ENCODE measurements around the gene ZBTB4.

ZBTB4 gene

GRCh38 chr17:7502171-7502847 lies 22.9 kb upstream of the ZBTB4 start:
- Mint-ChIP-seq H3K27ac (peak overlapping the region; percentile 10), H3K36me3 (peaks cover 100% of the 10 kb centered on the region), H3K4me3 (no peak overlapping the region), H3K4me1 (no peaks in the 10 kb centered on the region), H3K9me3 (no peaks in the 10 kb centered on the region)
- ATAC-seq, result no peak
- DNase-seq (ENCODE audit: low spot score in 2 of 2), result no peak

GRCh38 chr17:7501729-7502128 lies 22.3 kb upstream of the ZBTB4 start:
- Mint-ChIP-seq H3K9me3 (no peaks in the 10 kb centered on the region), H3K27ac (no peak overlapping the region), H3K4me1 (no peaks in the 10 kb centered on the region), H3K36me3 (peaks cover 100% of the 10 kb centered on the region), H3K4me3 (no peak overlapping the region)
- DNase-seq (ENCODE audit: low spot score in 2 of 2), result no peak
- ATAC-seq, result no peak

GRCh38 chr17:7499161-7499560 lies 19.7 kb upstream of the ZBTB4 start:
- H3K36me3 Mint-ChIP-seq, result peaks cover 100% of the 10 kb centered on the region
- no peaks in the 10 kb centered on the region for H3K9me3 Mint-ChIP-seq
- peak overlapping the region; percentile 76 for H3K27ac Mint-ChIP-seq
- ATAC-seq (no peak), DNase-seq (ENCODE audit: low spot score in 2 of 2) (no peak)
- no peak overlapping the region for H3K4me3 Mint-ChIP-seq
- H3K4me1 Mint-ChIP-seq, result peaks cover 6% of the 10 kb centered on the region

- DNase-seq (ENCODE audit: low spot score in 2 of 2) (no peak), ATAC-seq (no peak)
- no peak overlapping the region for H3K27ac Mint-ChIP-seq
- H3K4me3 Mint-ChIP-seq, result no peak overlapping the region
- H3K4me1 Mint-ChIP-seq, result peaks cover 22% of the 10 kb centered on the region
- no peaks in the 10 kb centered on the region for H3K9me3 Mint-ChIP-seq
- peaks cover 100% of the 10 kb centered on the region for H3K36me3 Mint-ChIP-seq
Observed at GRCh38 chr17:7497636-7498035, 18.2 kb upstream of the ZBTB4 start.

- no peak for DNase-seq (ENCODE audit: low spot score in 2 of 2)
- ATAC-seq, result no peak
- H3K36me3 Mint-ChIP-seq, result peaks cover 100% of the 10 kb centered on the region
- H3K4me1 Mint-ChIP-seq, result peaks cover 23% of the 10 kb centered on the region
- no peak overlapping the region for H3K4me3 Mint-ChIP-seq
- no peak overlapping the region for H3K27ac Mint-ChIP-seq
- no peaks in the 10 kb centered on the region for H3K9me3 Mint-ChIP-seq
Observed at GRCh38 chr17:7497228-7497627, 17.8 kb upstream of the ZBTB4 start.

GRCh38 chr17:7496470-7497183 lies 17.2 kb upstream of the ZBTB4 start:
- no peak overlapping the region for H3K4me3 Mint-ChIP-seq
- H3K4me1 Mint-ChIP-seq, result peaks cover 27% of the 10 kb centered on the region
- no peak for ATAC-seq

GRCh38 chr17:7495906-7496434 lies 16.5 kb upstream of the ZBTB4 start:
- no peaks in the 10 kb centered on the region for H3K9me3 Mint-ChIP-seq
- peaks cover 100% of the 10 kb centered on the region for H3K36me3 Mint-ChIP-seq
- no peak overlapping the region for H3K4me3 Mint-ChIP-seq
- ATAC-seq, result no peak
- H3K27ac Mint-ChIP-seq, result peak overlapping the region; percentile 75
- peaks cover 33% of the 10 kb centered on the region for H3K4me1 Mint-ChIP-seq
- no peak for DNase-seq (ENCODE audit: low spot score in 2 of 2)

More at GRCh38 chr17:7496470-7497183, 17.2 kb upstream of the ZBTB4 start:
- Mint-ChIP-seq H3K9me3 (no peaks in the 10 kb centered on the region), H3K27ac (peak overlapping the region; percentile 75), H3K36me3 (peaks cover 100% of the 10 kb centered on the region)
- no peak for DNase-seq (ENCODE audit: low spot score in 2 of 2)

- Mint-ChIP-seq H3K27ac (peak overlapping the region; percentile 2), H3K36me3 (peaks cover 100% of the 10 kb centered on the region), H3K9me3 (no peaks in the 10 kb centered on the region), H3K4me1 (peaks cover 52% of the 10 kb centered on the region), H3K4me3 (no peak overlapping the region)
- DNase-seq (ENCODE audit: low spot score in 2 of 2) (no peak), ATAC-seq (no peak)
Observed at GRCh38 chr17:7493941-7494340, 14.5 kb upstream of the ZBTB4 start.

GRCh38 chr17:7491583-7491982 lies 12.2 kb upstream of the ZBTB4 start:
- DNase-seq (ENCODE audit: low spot score in 2 of 2) (no peak), ATAC-seq (no peak)
- peak overlapping the region; percentile 43 for H3K27ac Mint-ChIP-seq
- peaks cover 100% of the 10 kb centered on the region for H3K36me3 Mint-ChIP-seq
- peaks cover 70% of the 10 kb centered on the region for H3K4me1 Mint-ChIP-seq
- no peaks in the 10 kb centered on the region for H3K9me3 Mint-ChIP-seq
- H3K4me3 Mint-ChIP-seq, result no peak overlapping the region

GRCh38 chr17:7490144-7490543 lies 10.7 kb upstream of the ZBTB4 start:
- Mint-ChIP-seq H3K27ac (peak overlapping the region; percentile 23), H3K9me3 (no peaks in the 10 kb centered on the region), H3K4me3 (peak overlapping the region; percentile 20), H3K4me1 (peaks cover 82% of the 10 kb centered on the region), H3K36me3 (peaks cover 100% of the 10 kb centered on the region)
- ATAC-seq, result no peak
- no peak for DNase-seq (ENCODE audit: low spot score in 2 of 2)

GRCh38 chr17:7486181-7486580 lies 6.8 kb upstream of the ZBTB4 start:
- ATAC-seq (no peak), DNase-seq (ENCODE audit: low spot score in 2 of 2) (no peak)

GRCh38 chr17:7484919-7485377 lies 5.5 kb upstream of the ZBTB4 start:
- DNase-seq (ENCODE audit: low spot score in 2 of 2) (no peak), ATAC-seq (peak; percentile 1)
- peaks cover 81% of the 10 kb centered on the region for H3K4me1 Mint-ChIP-seq
- H3K4me3 Mint-ChIP-seq, result peak overlapping the region; percentile 100
- H3K36me3 Mint-ChIP-seq, result peaks cover 79% of the 10 kb centered on the region
- H3K9me3 Mint-ChIP-seq, result no peaks in the 10 kb centered on the region
- peak overlapping the region; percentile 100 for H3K27ac Mint-ChIP-seq

More at GRCh38 chr17:7486181-7486580, 6.8 kb upstream of the ZBTB4 start:
- Mint-ChIP-seq H3K9me3 (no peaks in the 10 kb centered on the region), H3K27ac (peak overlapping the region; percentile 100), H3K4me1 (peaks cover 84% of the 10 kb centered on the region), H3K4me3 (peak overlapping the region; percentile 100), H3K36me3 (peaks cover 90% of the 10 kb centered on the region)

- H3K4me1 Mint-ChIP-seq, result peaks cover 78% of the 10 kb centered on the region
- ATAC-seq, result peak; percentile 80
- peak within 1 kb of the TSS; percentile 100 for H3K27ac Mint-ChIP-seq
- H3K9me3 Mint-ChIP-seq, result no peaks in the 10 kb centered on the region
- peak; percentile 99 for DNase-seq (ENCODE audit: low spot score in 2 of 2)
- H3K4me3 Mint-ChIP-seq, result peak within 1 kb of the TSS; percentile 100
- H3K36me3 Mint-ChIP-seq, result peaks cover 76% of the 10 kb centered on the region
Observed at GRCh38 chr17:7484067-7484918, 4.9 kb upstream of the ZBTB4 start, which contains the start of gene POLR2A. TSS of gene POLR2A (plus strand) at chr17:7484366.

GRCh38 chr17:7483255-7484066 lies 4.0 kb upstream of the ZBTB4 start:
- Mint-ChIP-seq H3K9me3 (no peaks in the 10 kb centered on the region), H3K4me1 (peaks cover 73% of the 10 kb centered on the region)

More at GRCh38 chr17:7483255-7484066, 4.0 kb upstream of the ZBTB4 start:
- H3K36me3 Mint-ChIP-seq, result peaks cover 73% of the 10 kb centered on the region
- peak; percentile 73 for ATAC-seq
- peak; percentile 81 to 98 for DNase-seq (ENCODE audit: low spot score in 2 of 2)
- H3K27ac Mint-ChIP-seq, result peak overlapping the region; percentile 100
- H3K4me3 Mint-ChIP-seq, result peak overlapping the region; percentile 100
